Endothelial cell of umbilical vein (primary cell): ENCODE measurements around the gene SORCS1. TPM values are rescaled to one million over a fixed set of nuclear protein-coding genes. Genes with fewer than 3 reads are reported as not detected.

ENCODE experiments used
- BruUV-seq: library from RNA; stranded (reverse); fragments of 400-500 nt; replicated peaks from 2 replicates; lab custom pipeline; 2021; lab: Mats Ljungman, UMichigan
- CTCF ChIA-PET: fragments of 300-600, 350-600 bp; sonication (Branson Sonifier 250); formaldehyde crosslinking; loops from one replicate; lab custom pipeline; 2021; ENCODE audit warnings: antibody characterized with exemption, inconsistent platforms; lab: Charles Lee
- POLR2A ChIA-PET: fragments of 300-600, 350-600 bp; sonication (Branson Sonifier 250); formaldehyde crosslinking; loops from one replicate; lab custom pipeline; 2021; ENCODE audit warnings: antibody characterized with exemption, inconsistent platforms; lab: Charles Lee
- DNase-seq: peaks from one replicate; pipeline ENCODE4 v3.0.0-alpha.2; 2011; ENCODE audit warnings: low read depth, low spot score
- FAIRE-seq: peaks from 2 replicates; lab custom pipeline; 2011; peaks lifted over from hg19 to GRCh38; lab: Jason Lieb, UNC
- H2AFZ ChIP-seq: 2 replicates; pipeline ENCODE4 v1.6.0; 2012; ENCODE audit warnings: low read depth, low read length, control low read depth, inconsistent platforms
- H3K27ac ChIP-seq: 2 replicates; pipeline ENCODE4 v1.5.1; 2011; ENCODE audit warnings: low read depth, mild to moderate bottlenecking, control low read depth, low read length, moderate library complexity; ENCODE audit not compliant: insufficient read depth
- H3K27me3 ChIP-seq, 2 experiments: 2 replicates each; pipeline versions ENCODE4 v1.6.0 to v1.6.1; 2011; ENCODE audit warnings: low read length in 2 of 2, mixed read lengths in 1 of 2; ENCODE audit not compliant: control insufficient read depth in 2 of 2, insufficient read depth in 2 of 2
- H3K36me3 ChIP-seq, 2 experiments: 2 replicates in 1 of 2; 3 replicates in 1 of 2; pipeline ENCODE4 v1.5.1; 2011; ENCODE audit warnings: low read length in 2 of 2, mild to moderate bottlenecking in 1 of 2, moderate library complexity in 1 of 2; ENCODE audit not compliant: control insufficient read depth in 2 of 2, insufficient read depth in 2 of 2; ENCODE audit errors: extremely low read depth in 1 of 2
- H3K4me1 ChIP-seq: 3 replicates; pipeline ENCODE4 v1.5.1; 2011; ENCODE audit warnings: mild to moderate bottlenecking, low read length; ENCODE audit not compliant: control insufficient read depth, insufficient read depth; ENCODE audit errors: extremely low read depth
- H3K4me2 ChIP-seq: 2 replicates; pipeline ENCODE4 v1.6.1; 2011; ENCODE audit warnings: low read length, control low read depth, mixed read lengths; ENCODE audit not compliant: insufficient read depth
- H3K4me3 ChIP-seq, 3 experiments: fragments of 200-600 bp in 1 of 3; sonication (generic), shearing (Covaris generic) in 1 of 3; replicated peaks in 1 of 3; 2 replicates each; pipeline ENCODE4 v1.5.1; 2011 to 2016; ENCODE audit warnings: control low read depth in 3 of 3, low read length in 3 of 3, mild to moderate bottlenecking in 2 of 3, inconsistent platforms in 1 of 3, low read depth in 1 of 3, moderate library complexity in 1 of 3; ENCODE audit not compliant: insufficient read depth in 1 of 3
- H3K79me2 ChIP-seq: 2 replicates; pipeline ENCODE4 v1.6.0; 2012; ENCODE audit warnings: low read length, inconsistent platforms; ENCODE audit not compliant: control insufficient read depth, insufficient read depth
- H3K9ac ChIP-seq: replicated peaks from 2 replicates; pipeline ENCODE3; 2011; ENCODE audit warnings: low read length, control low read depth; ENCODE audit not compliant: insufficient read depth; ENCODE audit errors: extremely low read depth
- H3K9me1 ChIP-seq: replicated peaks from 3 replicates; pipeline ENCODE4 v1.6.0; 2011; ENCODE audit warnings: mild to moderate bottlenecking, low read length; ENCODE audit not compliant: control insufficient read depth, insufficient read depth; ENCODE audit errors: extremely low read depth
- H3K9me3 ChIP-seq: replicated peaks from 2 replicates; pipeline ENCODE4 v1.5.1; 2012; ENCODE audit warnings: low read length, inconsistent platforms; ENCODE audit not compliant: control insufficient read depth, insufficient read depth
- H4K20me1 ChIP-seq: replicated peaks from 2 replicates; pipeline ENCODE3; 2011; ENCODE audit warnings: mild to moderate bottlenecking, low read length; ENCODE audit not compliant: control insufficient read depth, insufficient read depth; ENCODE audit errors: extremely low read depth
- CTCF ChIP-seq, 2 donors: IDR thresholded peaks; 1 replicate in 1 of 2; 2 replicates in 1 of 2; pipeline ENCODE4 v1.5.1; 2011; ENCODE audit warnings: low read length in 2 of 2, mild to moderate bottlenecking in 2 of 2, moderate library complexity in 2 of 2, control low read depth in 1 of 2, inconsistent platforms in 1 of 2, low read depth in 1 of 2; ENCODE audit not compliant: insufficient read depth in 1 of 2; ENCODE audit errors: extremely low read depth in 1 of 2
- EZH2 ChIP-seq: IDR thresholded peaks from 2 replicates; pipeline ENCODE4 v1.6.1; 2012; ENCODE audit warnings: borderline replicate concordance, low read depth, mild to moderate bottlenecking, moderate library complexity, low read length, inconsistent platforms; ENCODE audit not compliant: severe bottlenecking
- MAX ChIP-seq: IDR thresholded peaks from 2 replicates; pipeline ENCODE4 v1.6.1; 2011; ENCODE audit not compliant: insufficient read depth, insufficient read length
- MYC ChIP-seq: IDR thresholded peaks from one replicate; pipeline ENCODE4 v1.6.1; 2011; ENCODE audit warnings: mild to moderate bottlenecking, low read depth, low read length
- POLR2A ChIP-seq: IDR thresholded peaks from 2 replicates; pipeline ENCODE4 v1.6.1; 2012; ENCODE audit warnings: low read depth, mild to moderate bottlenecking, control low read depth, low read length
- dilution Hi-C: fragments of 300-500 bp; cut with MboI; formaldehyde crosslinking; loops from one replicate; pipeline ENCODE4 v1.15.0; 2019; ENCODE audit warnings: low sequenced_read_pairs; ENCODE audit not compliant: extremely low pct_ligation_motif_present
- intact Hi-C: fragments of 100-400 bp; cut with micrococcal nuclease; formaldehyde crosslinking; loops from one replicate; pipeline ENCODE4 v1.10.0; 2022
- polyA plus RNA-seq, 4 experiments: library from polyadenylated mRNA; depleted of rRNA in 3 of 4; stranded (reverse) in 3 of 4; unstranded in 1 of 4; fragments of >200 nt; gene quantifications; 2 replicates each; pipeline versions ENCODE4 v1.2.1 to v1.2.3, GENCODE V29; 2011 to 2012; ENCODE audit warnings: missing spikeins in 1 of 4
- total RNA-seq: library from RNA; stranded (reverse); gene quantifications from 2 replicates; pipeline ENCODE4 v1.2.3, GENCODE V29; 2021

Gene SORCS1
- total and polyA plus RNA-seq, 2 donors (not counting 3 experiments of a cell fraction or from before 2014, with no cell fraction given): not detected

- no peak for TF ChIP-seq MAX
- TF ChIP-seq EZH2: no peak
- TF ChIP-seq CTCF (IDR thresholded peaks at IDR 0.05; ENCODE audit: extremely low read depth in 1 of 2, insufficient read depth in 1 of 2, low read depth in 1 of 2, low read length in 2 of 2): no peak
- TF ChIP-seq POLR2A: no peak
- H3K4me1 ChIP-seq: no peaks in the 10 kb centered on the region
- BruUV-seq: no TSS peak
- no peaks in the 10 kb centered on the region for H3K36me3 ChIP-seq
- no peak overlapping the region for H2AFZ ChIP-seq
- FAIRE-seq: no peak
- no peaks in the 10 kb centered on the region for H3K27me3 ChIP-seq
- H4K20me1 ChIP-seq: no peaks in the 10 kb centered on the region
- CTCF ChIA-PET: no interaction called here
- H3K4me3 ChIP-seq: no peak overlapping the region
- intact Hi-C loops (no loop called here), dilution Hi-C loops (no loop called here)
- H3K79me2 ChIP-seq: no peaks in the 10 kb centered on the region
- H3K4me2 ChIP-seq: no peak overlapping the region
- H3K9me3 ChIP-seq: peaks cover 3% of the 10 kb centered on the region
- H3K9me1 ChIP-seq: no peaks in the 10 kb centered on the region
- POLR2A ChIA-PET: no interaction called here
- no peak overlapping the region for H3K27ac ChIP-seq
- H3K9ac ChIP-seq: no peak overlapping the region
- DNase-seq: no peak
These were observed 399.2 kb downstream of the SORCS1 start for GRCh38 chr10:106765241-106765754.

GRCh38 chr10:106764360-106764759 lies 400.1 kb downstream of the SORCS1 start:
- Histone ChIP-seq H3K27ac (no peak overlapping the region), H2AFZ (no peak overlapping the region), H3K4me2 (no peak overlapping the region), H3K27me3 (no peaks in the 10 kb centered on the region), H3K9me3 (peaks cover 3% of the 10 kb centered on the region), H3K4me1 (no peaks in the 10 kb centered on the region), H3K9me1 (no peaks in the 10 kb centered on the region), H3K4me3 (no peak overlapping the region), H3K36me3 (no peaks in the 10 kb centered on the region), H3K79me2 (no peaks in the 10 kb centered on the region), H4K20me1 (no peaks in the 10 kb centered on the region), H3K9ac (no peak overlapping the region)
- no peak for FAIRE-seq
- no peak for TF ChIP-seq MYC
- intact Hi-C loops: no loop called here
- DNase-seq: no peak
- BruUV-seq: no TSS peak
- dilution Hi-C loops: no loop called here
- ChIA-PET POLR2A (no interaction called here), CTCF (no interaction called here)
